Esophagus squamous epithelium (tissue), 5 donors: ENCODE measurements around the gene FNBP1. TPM values are rescaled to one million over a fixed set of nuclear protein-coding genes. Genes with fewer than 3 reads are reported as not detected.

Experiments used
- DNase-seq: peaks from one replicate; lab custom pipeline; 2025; lab: John Stamatoyannopoulos, UW
- H3K27ac ChIP-seq, 4 donors: fragments of 200-600 bp; sonication (generic); one replicate each; pipeline ENCODE4 v1.5.1; 2016 to 2019; ENCODE audit warnings: mild to moderate bottlenecking in 1 of 4
- H3K27me3 ChIP-seq, 4 donors: fragments of 200-600 bp; sonication (generic); 1 replicate in 3 of 4; 2 replicates in 1 of 4; pipeline versions ENCODE4 v1.5.1 to v1.6.0; 2017 to 2021; ENCODE audit warnings: antibody characterized with exemption in 1 of 4
- H3K36me3 ChIP-seq, 3 donors: fragments of 200-600 bp; sonication (generic); one replicate each; pipeline ENCODE4 v1.5.1; 2016 to 2019
- H3K4me1 ChIP-seq, 3 donors: fragments of 200-600 bp; sonication (generic); one replicate each; pipeline ENCODE4 v1.5.1; 2017 to 2019
- H3K4me3 ChIP-seq, 4 donors: fragments of 200-600 bp; sonication (generic); 1 replicate in 3 of 4; 2 replicates in 1 of 4; pipeline ENCODE4 v1.5.1; 2016 to 2019; ENCODE audit warnings: mild to moderate bottlenecking in 2 of 4, moderate library complexity in 1 of 4
- H3K9me3 ChIP-seq, 3 donors: fragments of 200-600 bp; sonication (generic); one replicate each; pipeline ENCODE4 v1.5.1; 2016 to 2019
- POLR2A ChIP-seq, 4 donors: fragments of 450-650 bp; IDR thresholded peaks; one replicate each; pipeline ENCODE4 v1.6.1; 2017; ENCODE audit warnings: antibody characterized with exemption in 4 of 4, mild to moderate bottlenecking in 4 of 4, moderate library complexity in 3 of 4
- WGBS, 2 donors: methylation state at CpG; one replicate each; pipeline ENCODE4 v1.1.5; 2018; 5-methylcytosine and 5-hydroxymethylcytosine counted together
- intact Hi-C: fragments of 100-400 bp; cut with DNase I; formaldehyde crosslinking; loops from one replicate; pipeline ENCODE4 v1.15.0; 2022
- total RNA-seq, 4 donors: library from RNA; depleted of rRNA; stranded (reverse); fragments of >200 nt; gene quantifications; one replicate each; pipeline ENCODE4 v1.1.0, GENCODE V29; 2016
- TF ChIP-seq, protein P1 (sequence below), 6 experiments: fragments of 450-650 bp in 4 of 6; fragments of 200-600 bp in 2 of 6; sonication (generic) in 2 of 6; IDR thresholded peaks; one replicate each; pipeline ENCODE4 v1.5.1; 2016 to 2019; ENCODE audit warnings: antibody characterized with exemption in 6 of 6, mild to moderate bottlenecking in 4 of 6, moderate library complexity in 4 of 6
- donor health status: DM: yes; HTN: yes; CAD: no.

The FNBP1 gene
- total RNA-seq, 4 donors from 2014 or later: 19.7 to 47.7 (median 26.2) TPM

DNA sequence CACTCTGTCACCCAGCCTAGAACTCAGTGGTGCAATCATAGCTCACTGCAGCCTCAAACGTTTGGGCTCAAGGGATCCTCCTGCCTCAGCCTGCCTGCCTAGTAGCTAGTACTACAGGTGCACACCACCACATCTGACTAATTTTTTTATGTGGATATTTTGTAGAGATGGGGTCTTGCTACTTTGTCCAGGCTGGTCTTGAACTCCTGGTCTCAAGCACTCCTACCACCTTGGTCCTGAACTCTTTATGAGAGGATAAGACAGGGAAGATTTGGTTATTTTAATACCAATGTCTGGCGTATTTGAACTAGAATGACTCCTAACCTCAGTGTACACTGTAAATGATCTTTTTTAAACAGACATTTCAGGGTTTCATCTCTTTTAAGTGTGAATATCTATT is 19.8 kb upstream of the FNBP1 start:
- Histone ChIP-seq H3K27ac (no peak overlapping the region), H3K36me3 (peaks cover 0 to 29% (median 0%) of the 10 kb centered on the region in 3 donors), H3K4me3 (no peak overlapping the region), H3K9me3 (no peaks in the 10 kb centered on the region), H3K27me3 (no peaks in the 10 kb centered on the region), H3K4me1 (peaks cover 0 to 9% (median 0%) of the 10 kb centered on the region in 3 donors)
- TF ChIP-seq, protein P1, sequence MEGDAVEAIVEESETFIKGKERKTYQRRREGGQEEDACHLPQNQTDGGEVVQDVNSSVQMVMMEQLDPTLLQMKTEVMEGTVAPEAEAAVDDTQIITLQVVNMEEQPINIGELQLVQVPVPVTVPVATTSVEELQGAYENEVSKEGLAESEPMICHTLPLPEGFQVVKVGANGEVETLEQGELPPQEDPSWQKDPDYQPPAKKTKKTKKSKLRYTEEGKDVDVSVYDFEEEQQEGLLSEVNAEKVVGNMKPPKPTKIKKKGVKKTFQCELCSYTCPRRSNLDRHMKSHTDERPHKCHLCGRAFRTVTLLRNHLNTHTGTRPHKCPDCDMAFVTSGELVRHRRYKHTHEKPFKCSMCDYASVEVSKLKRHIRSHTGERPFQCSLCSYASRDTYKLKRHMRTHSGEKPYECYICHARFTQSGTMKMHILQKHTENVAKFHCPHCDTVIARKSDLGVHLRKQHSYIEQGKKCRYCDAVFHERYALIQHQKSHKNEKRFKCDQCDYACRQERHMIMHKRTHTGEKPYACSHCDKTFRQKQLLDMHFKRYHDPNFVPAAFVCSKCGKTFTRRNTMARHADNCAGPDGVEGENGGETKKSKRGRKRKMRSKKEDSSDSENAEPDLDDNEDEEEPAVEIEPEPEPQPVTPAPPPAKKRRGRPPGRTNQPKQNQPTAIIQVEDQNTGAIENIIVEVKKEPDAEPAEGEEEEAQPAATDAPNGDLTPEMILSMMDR (IDR thresholded peaks at IDR 0.05): no peak
- no peak for TF ChIP-seq POLR2A (IDR thresholded peaks at IDR 0.05)
- intact Hi-C loops: no loop called here
- 66 to 68% methylated on average over 2 of the region's 2 CpGs for WGBS, 2 donors
- no peak for DNase-seq

DNA sequence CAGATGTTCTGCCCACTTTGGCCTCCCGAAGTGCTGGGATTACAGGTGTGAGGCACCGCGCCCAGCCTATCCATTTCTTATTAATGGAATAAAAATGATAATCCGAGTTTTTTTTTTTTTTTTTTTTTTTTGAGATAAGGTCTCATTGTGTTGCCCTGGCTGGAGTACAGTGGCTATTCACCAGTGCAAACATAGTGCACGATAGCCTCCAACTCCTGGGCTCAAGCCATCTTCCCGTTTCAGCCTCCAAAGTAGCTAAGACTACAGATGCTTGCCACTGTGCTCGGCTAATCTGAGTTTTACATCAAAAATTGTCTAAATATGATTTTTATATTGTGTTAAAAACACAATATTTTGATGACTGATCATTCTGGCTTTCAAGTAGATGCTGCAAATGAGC is 17.3 kb upstream of the FNBP1 start:
- peaks cover 0 to 23% (median 3%) of the 10 kb centered on the region in 3 donors for H3K4me1 ChIP-seq
- TF ChIP-seq POLR2A (IDR thresholded peaks at IDR 0.05): no peak
- TF ChIP-seq, protein P1 (IDR thresholded peaks at IDR 0.05): no peak
- H3K4me3 ChIP-seq: no peak overlapping the region
- intact Hi-C loops: no loop called here
- H3K36me3 ChIP-seq: peaks cover 0 to 28% (median 0%) of the 10 kb centered on the region in 3 donors
- no peaks in the 10 kb centered on the region for H3K9me3 ChIP-seq
- no peak for DNase-seq
- 84 to 86% methylated on average over 7 of the region's 7 CpGs for WGBS, 2 donors
- H3K27me3 ChIP-seq: no peaks in the 10 kb centered on the region
- H3K27ac ChIP-seq: no peak overlapping the region

DNA sequence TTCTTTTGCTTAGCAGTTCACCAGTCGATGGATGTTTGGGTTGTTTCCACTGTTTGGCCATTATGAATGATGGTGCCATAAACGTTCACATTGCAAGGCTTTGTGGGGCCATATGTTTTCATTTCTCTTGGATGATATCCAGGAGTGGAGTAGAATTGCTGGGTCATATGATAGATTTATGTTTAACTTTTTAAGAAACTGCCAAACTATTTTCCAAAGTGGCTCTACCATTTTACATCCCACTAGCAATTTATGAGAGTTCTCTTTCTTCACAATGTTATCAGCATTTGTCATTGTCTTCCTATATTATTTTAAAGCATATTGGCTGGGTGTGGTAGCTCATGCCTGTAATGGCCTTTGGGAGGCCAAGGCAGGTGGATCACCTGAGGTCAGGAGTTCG is 15.9 kb upstream of the FNBP1 start:
- no peak for TF ChIP-seq POLR2A (IDR thresholded peaks at IDR 0.05)
- TF ChIP-seq, protein P1 (IDR thresholded peaks at IDR 0.05): no peak
- H3K27me3 ChIP-seq: no peaks in the 10 kb centered on the region
- intact Hi-C loops: no loop called here
- H3K36me3 ChIP-seq: peaks cover 0 to 24% (median 0%) of the 10 kb centered on the region in 3 donors
- H3K9me3 ChIP-seq: no peaks in the 10 kb centered on the region
- WGBS, 2 donors: 57 to 60% methylated on average over 3 of the region's 3 CpGs
- DNase-seq: no peak
- H3K4me3 ChIP-seq: no peak overlapping the region
- H3K27ac ChIP-seq: no peak overlapping the region
- H3K4me1 ChIP-seq: peaks cover 6 to 34% (median 8%) of the 10 kb centered on the region in 3 donors

DNA sequence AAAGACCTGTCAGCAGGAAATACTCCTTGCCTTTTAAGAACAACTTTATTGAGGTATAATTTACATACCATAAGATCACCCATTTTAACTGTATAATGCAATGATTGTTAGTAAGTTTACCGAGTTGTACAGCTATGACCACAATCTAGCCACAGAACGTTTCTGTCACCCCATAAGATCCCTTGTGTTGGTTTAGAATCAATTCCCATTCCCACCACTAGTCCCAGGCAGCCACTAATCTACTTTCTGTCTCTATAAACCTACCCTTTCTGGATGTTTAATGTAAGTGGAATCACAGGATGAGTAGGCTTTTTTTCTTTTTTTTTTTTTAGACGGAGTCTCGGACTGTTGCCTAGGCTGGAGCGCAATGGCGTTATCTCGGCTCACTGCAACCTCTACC is 15.2 kb upstream of the FNBP1 start:
- TF ChIP-seq, protein P1 (IDR thresholded peaks at IDR 0.05): peak in 2 of 6 experiments; percentile 7 to 35
- TF ChIP-seq POLR2A (IDR thresholded peaks at IDR 0.05): no peak
- intact Hi-C loops: no loop called here
- DNase-seq: no peak
- H3K9me3 ChIP-seq: no peaks in the 10 kb centered on the region
- peaks cover 0 to 24% (median 0%) of the 10 kb centered on the region in 3 donors for H3K36me3 ChIP-seq
- WGBS, 2 donors: 83% methylated on average over 7 of the region's 7 CpGs
- H3K4me3 ChIP-seq: no peak overlapping the region
- H3K27me3 ChIP-seq: no peaks in the 10 kb centered on the region
- H3K4me1 ChIP-seq: peaks cover 8 to 37% (median 9%) of the 10 kb centered on the region in 3 donors
- H3K27ac ChIP-seq: no peak overlapping the region

DNA sequence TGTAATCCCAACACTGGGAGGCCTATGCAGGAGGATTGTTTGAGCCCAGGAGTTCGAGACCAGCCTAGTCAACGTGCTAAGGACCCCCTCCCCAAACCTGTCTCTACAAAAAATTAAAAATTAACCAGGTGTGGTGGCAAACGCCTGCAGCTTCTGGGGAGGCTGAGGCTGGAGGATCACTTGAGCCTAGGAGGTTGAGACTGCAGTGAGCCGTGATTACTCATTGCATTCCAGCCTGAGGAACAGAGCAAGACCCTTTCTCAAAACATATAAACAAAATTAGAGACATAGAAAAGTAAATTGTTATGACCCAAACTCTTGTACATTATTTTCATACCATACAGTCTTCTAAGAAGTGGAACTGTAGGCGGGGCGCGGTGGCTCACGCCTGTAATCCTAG is 11.8 kb upstream of the FNBP1 start:
- Histone ChIP-seq H3K27ac (peak overlapping the region; percentile 92 to 98 (median 96)), H3K4me3 (peak overlapping the region; percentile 78 to 100 (median 91)), H3K27me3 (no peaks in the 10 kb centered on the region), H3K4me1 (peaks cover 25 to 55% (median 29%) of the 10 kb centered on the region in 3 donors), H3K36me3 (peaks cover 0 to 21% (median 0%) of the 10 kb centered on the region in 3 donors), H3K9me3 (no peaks in the 10 kb centered on the region)
- WGBS, 2 donors: 65 to 66% methylated on average over 8 of the region's 8 CpGs
- TF ChIP-seq, protein P1 (IDR thresholded peaks at IDR 0.05): no peak
- TF ChIP-seq POLR2A (IDR thresholded peaks at IDR 0.05): no peak
- no peak for DNase-seq
- intact Hi-C loops: no loop called here
